HL-60 (cell line): ENCODE data around the gene DCAF10.
A peak's percentile ranks its signal among the peaks of the same experiment; 100 is the strongest.

Experiments
- DNase-seq, 2 experiments: peaks; one replicate each; pipeline ENCODE4 v3.0.0-alpha.2; 2010 to 2020; ENCODE audit warnings: low read depth in 1 of 2, low spot score in 1 of 2
- H3K27ac ChIP-seq: fragments of 250-450 bp; sonication (Bioruptor Pico); replicated peaks from 2 replicates; pipeline ENCODE4 v1.5.1; 2020; ENCODE audit warnings: mild to moderate bottlenecking, moderate library complexity
- H3K27me3 ChIP-seq: fragments of 250-450 bp; sonication (Bioruptor Pico); 2 replicates; pipeline ENCODE4 v1.5.1; 2021; ENCODE audit warnings: mild to moderate bottlenecking, moderate library complexity; ENCODE audit not compliant: insufficient read depth, poor library complexity, severe bottlenecking
- H3K4me3 ChIP-seq: replicated peaks from 2 replicates; pipeline ENCODE4 v1.5.1; 2011; ENCODE audit warnings: mild to moderate bottlenecking, control low read depth, low read length; ENCODE audit not compliant: insufficient read depth
- GABPA ChIP-seq: IDR thresholded peaks from 2 replicates; pipeline ENCODE4 v1.6.1; 2012; ENCODE audit warnings: low read depth
- POLR2AphosphoS5 ChIP-seq: IDR thresholded peaks from 2 replicates; pipeline ENCODE4 v1.6.1; 2012; ENCODE audit warnings: low read depth
- SPI1 ChIP-seq: IDR thresholded peaks from 2 replicates; pipeline ENCODE4 v1.6.1; 2012; ENCODE audit warnings: low read depth, mild to moderate bottlenecking, borderline replicate concordance
- TF ChIP-seq, protein P1 (sequence below): IDR thresholded peaks from 2 replicates; pipeline ENCODE4 v1.6.1; 2012; ENCODE audit warnings: low read depth; ENCODE audit not compliant: insufficient replicate concordance
- TF ChIP-seq, protein P2 (sequence below): IDR thresholded peaks from one replicate; pipeline ENCODE4 v1.5.1; 2011; ENCODE audit warnings: low read length, control low read depth, inconsistent platforms; ENCODE audit not compliant: insufficient read depth

The DCAF10 gene

DNA sequence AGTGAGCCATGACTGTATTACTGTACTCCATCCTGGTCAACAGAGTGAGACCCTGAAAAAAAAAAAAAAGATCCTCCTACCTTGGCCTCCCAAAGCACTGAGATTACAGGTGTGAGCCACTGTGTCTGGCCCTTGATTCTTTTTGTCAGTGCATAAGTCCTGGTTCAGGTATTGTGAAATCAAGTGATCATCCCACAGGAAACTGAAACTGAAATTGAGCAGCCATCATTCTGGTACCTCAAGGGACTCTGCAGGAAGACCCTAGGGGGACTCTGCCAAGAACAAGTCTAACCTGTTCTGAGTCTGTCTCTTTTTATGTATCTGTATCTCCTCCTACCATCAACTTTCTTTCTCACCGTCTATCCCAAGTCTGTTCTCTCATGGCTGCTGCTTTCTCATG is 1.9 kb upstream of the DCAF10 start:
- TF ChIP-seq, protein P1, sequence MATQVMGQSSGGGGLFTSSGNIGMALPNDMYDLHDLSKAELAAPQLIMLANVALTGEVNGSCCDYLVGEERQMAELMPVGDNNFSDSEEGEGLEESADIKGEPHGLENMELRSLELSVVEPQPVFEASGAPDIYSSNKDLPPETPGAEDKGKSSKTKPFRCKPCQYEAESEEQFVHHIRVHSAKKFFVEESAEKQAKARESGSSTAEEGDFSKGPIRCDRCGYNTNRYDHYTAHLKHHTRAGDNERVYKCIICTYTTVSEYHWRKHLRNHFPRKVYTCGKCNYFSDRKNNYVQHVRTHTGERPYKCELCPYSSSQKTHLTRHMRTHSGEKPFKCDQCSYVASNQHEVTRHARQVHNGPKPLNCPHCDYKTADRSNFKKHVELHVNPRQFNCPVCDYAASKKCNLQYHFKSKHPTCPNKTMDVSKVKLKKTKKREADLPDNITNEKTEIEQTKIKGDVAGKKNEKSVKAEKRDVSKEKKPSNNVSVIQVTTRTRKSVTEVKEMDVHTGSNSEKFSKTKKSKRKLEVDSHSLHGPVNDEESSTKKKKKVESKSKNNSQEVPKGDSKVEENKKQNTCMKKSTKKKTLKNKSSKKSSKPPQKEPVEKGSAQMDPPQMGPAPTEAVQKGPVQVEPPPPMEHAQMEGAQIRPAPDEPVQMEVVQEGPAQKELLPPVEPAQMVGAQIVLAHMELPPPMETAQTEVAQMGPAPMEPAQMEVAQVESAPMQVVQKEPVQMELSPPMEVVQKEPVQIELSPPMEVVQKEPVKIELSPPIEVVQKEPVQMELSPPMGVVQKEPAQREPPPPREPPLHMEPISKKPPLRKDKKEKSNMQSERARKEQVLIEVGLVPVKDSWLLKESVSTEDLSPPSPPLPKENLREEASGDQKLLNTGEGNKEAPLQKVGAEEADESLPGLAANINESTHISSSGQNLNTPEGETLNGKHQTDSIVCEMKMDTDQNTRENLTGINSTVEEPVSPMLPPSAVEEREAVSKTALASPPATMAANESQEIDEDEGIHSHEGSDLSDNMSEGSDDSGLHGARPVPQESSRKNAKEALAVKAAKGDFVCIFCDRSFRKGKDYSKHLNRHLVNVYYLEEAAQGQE = no peak
- TF ChIP-seq, protein P2, sequence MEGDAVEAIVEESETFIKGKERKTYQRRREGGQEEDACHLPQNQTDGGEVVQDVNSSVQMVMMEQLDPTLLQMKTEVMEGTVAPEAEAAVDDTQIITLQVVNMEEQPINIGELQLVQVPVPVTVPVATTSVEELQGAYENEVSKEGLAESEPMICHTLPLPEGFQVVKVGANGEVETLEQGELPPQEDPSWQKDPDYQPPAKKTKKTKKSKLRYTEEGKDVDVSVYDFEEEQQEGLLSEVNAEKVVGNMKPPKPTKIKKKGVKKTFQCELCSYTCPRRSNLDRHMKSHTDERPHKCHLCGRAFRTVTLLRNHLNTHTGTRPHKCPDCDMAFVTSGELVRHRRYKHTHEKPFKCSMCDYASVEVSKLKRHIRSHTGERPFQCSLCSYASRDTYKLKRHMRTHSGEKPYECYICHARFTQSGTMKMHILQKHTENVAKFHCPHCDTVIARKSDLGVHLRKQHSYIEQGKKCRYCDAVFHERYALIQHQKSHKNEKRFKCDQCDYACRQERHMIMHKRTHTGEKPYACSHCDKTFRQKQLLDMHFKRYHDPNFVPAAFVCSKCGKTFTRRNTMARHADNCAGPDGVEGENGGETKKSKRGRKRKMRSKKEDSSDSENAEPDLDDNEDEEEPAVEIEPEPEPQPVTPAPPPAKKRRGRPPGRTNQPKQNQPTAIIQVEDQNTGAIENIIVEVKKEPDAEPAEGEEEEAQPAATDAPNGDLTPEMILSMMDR = no peak
- TF ChIP-seq POLR2AphosphoS5 (no peak), GABPA (no peak), SPI1 (no peak)
- H3K4me3 ChIP-seq = no peak overlapping the region
- H3K27ac ChIP-seq = no peak overlapping the region
- no peaks in the 10 kb centered on the region for H3K27me3 ChIP-seq
- no peak for DNase-seq

DNA sequence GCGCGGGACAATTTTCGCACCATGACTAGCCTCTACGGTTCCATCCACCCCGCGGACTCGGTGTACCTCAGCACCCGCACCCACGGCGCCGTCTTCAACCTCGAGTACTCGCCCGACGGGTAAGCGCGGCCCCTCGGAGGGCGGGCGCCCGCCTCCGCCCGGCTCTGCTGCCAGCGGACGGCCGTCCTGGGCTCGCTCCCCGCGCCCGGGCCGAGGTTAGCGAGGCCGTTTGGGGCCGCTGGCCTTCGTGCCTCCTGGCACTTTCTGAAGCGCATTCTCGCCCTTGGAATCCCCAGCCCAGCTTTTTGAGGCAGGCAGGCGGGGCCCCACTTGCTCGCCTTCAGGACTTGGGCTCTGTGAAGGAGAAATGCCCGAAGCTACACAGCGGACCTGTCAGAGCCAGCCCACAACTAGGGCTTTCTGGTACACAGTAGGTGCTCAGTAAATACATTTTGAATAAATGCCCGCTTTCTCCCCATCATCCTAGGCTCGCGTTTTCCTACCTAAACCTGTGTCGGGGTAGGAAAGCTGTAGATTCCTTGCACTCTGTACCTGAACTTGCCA is 772 bp downstream of the DCAF10 start:
- TF ChIP-seq, protein P2 = no peak
- TF ChIP-seq GABPA (no peak), POLR2AphosphoS5 (no peak), SPI1 (no peak)
- TF ChIP-seq, protein P1 = no peak
- Histone ChIP-seq H3K27me3 (no peaks in the 10 kb centered on the region), H3K4me3 (peak overlapping the region; percentile 87), H3K27ac (peak overlapping the region; percentile 82)
- DNase-seq = peak in 1 of 2 experiments; percentile 18

DNA sequence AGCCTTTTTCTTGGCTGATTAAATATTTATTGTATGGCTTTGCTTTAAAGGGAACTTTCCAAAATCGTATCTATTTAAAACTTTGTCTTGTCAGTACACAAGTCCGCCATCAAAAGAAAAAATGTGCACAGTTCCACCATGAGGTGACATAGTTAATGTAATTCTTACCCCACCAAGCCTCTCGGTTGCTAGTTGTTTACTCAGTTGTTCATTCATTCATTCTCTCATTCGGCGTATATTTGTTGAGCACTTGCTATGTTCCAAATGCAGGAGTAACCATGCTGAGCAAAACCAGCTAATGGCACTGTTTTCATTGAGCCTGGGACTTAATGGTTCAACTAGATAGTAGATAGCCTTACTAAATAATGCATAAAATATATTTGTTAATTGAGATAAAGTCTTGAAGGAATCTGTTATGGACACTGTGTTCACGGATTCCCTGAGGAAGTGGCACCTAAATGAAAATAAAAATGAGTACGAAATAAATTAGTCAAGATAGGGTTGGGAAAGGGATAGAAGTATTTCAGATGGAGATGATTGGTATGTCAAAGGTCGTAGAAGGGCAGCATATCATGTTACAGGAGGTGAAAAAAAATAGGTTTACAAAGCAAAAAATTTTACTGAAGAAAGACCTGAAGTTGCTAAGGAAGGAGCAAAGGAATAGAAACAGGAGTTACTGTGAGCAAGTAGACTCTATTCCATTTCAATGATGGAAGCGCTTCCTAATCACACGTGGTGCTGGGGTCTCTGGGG is 1.5 kb downstream of the DCAF10 start:
- DNase-seq = no peak
- peak overlapping the region; percentile 82 for H3K27ac ChIP-seq
- no peaks in the 10 kb centered on the region for H3K27me3 ChIP-seq
- TF ChIP-seq SPI1 (no peak), GABPA (no peak), POLR2AphosphoS5 (no peak)
- TF ChIP-seq, protein P2 = no peak
- TF ChIP-seq, protein P1 = no peak
- peak overlapping the region; percentile 87 for H3K4me3 ChIP-seq
